Upper lobe of left lung (tissue), 6 donors: ENCODE measurements around the gene KASH5. TPM values are rescaled to one million over a fixed set of nuclear protein-coding genes. Genes with fewer than 3 reads are reported as not detected.

ENCODE experiments used
- ATAC-seq, 2 donors: fragments of 200-7000 bp; cut with Tn5 transposase; one replicate each; pipeline ENCODE4 v1.9.1; 2022; ENCODE audit warnings: mild to moderate bottlenecking in 2 of 2, moderate library complexity in 2 of 2; ENCODE audit not compliant: low FRiP score in 2 of 2
- DNase-seq, 2 donors: peaks; one replicate each; pipeline ENCODE4 v3.0.0-alpha.2; 2019 to 2020
- H3K27ac ChIP-seq, 4 donors: fragments of 200-600 bp; sonication (generic); one replicate each; pipeline ENCODE4 v1.5.1; 2016 to 2019
- H3K27me3 ChIP-seq, 4 donors: fragments of 200-600 bp; sonication (generic); one replicate each; pipeline ENCODE4 v1.5.1; 2017 to 2019
- H3K36me3 ChIP-seq, 4 donors: fragments of 200-600 bp; sonication (generic); one replicate each; pipeline ENCODE4 v1.5.1; 2016 to 2019
- H3K4me1 ChIP-seq, 4 donors: fragments of 200-600 bp; sonication (generic); one replicate each; pipeline ENCODE4 v1.5.1; 2018 to 2019
- H3K4me3 ChIP-seq, 4 donors: fragments of 200-600 bp; sonication (generic); one replicate each; pipeline ENCODE4 v1.5.1; 2017 to 2019; ENCODE audit warnings: mild to moderate bottlenecking in 2 of 4, moderate library complexity in 1 of 4
- H3K9me3 ChIP-seq, 4 donors: fragments of 200-600 bp; sonication (generic); one replicate each; pipeline ENCODE4 v1.5.1; 2018 to 2019
- CTCF ChIP-seq, 6 experiments: fragments of 450-650 bp in 4 of 6; fragments of 200-600 bp in 2 of 6; sonication (generic) in 2 of 6; IDR thresholded peaks; one replicate each; pipeline ENCODE4 v1.5.1; 2016 to 2019; ENCODE audit warnings: antibody characterized with exemption in 6 of 6
- EP300 ChIP-seq, 4 donors: sonication (generic); formaldehyde crosslinking; IDR thresholded peaks; one replicate each; pipeline ENCODE4 v1.5.1; 2017; ENCODE audit warnings: antibody characterized with exemption in 4 of 4, control low read depth in 2 of 4
- POLR2A ChIP-seq, 4 donors: fragments of 450-650 bp; IDR thresholded peaks; one replicate each; pipeline ENCODE4 v1.5.1; 2016 to 2017; ENCODE audit warnings: antibody characterized with exemption in 4 of 4, mild to moderate bottlenecking in 2 of 4
- POLR2AphosphoS5 ChIP-seq, 2 donors: sonication (generic); formaldehyde crosslinking; IDR thresholded peaks; one replicate each; pipeline ENCODE4 v1.5.1; 2017; ENCODE audit warnings: antibody characterized with exemption in 2 of 2
- WGBS, 2 donors: methylation state at CpG; one replicate each; pipeline ENCODE4 v1.1.5; 2017 to 2018; 5-methylcytosine and 5-hydroxymethylcytosine counted together
- total RNA-seq, 6 donors: library from RNA; depleted of rRNA in 4 of 6; stranded (reverse); fragments of >200 nt in 4 of 6; gene quantifications; one replicate each; pipeline versions ENCODE4 v1.1.0 to v1.2.1, GENCODE V29; 2016 to 2021
- donor health status: DM: no; HTN: no; CAD: no; lungs with moderate emphysema.
- donor health status: DM: no; HTN: yes; CAD: no; lungs with severe emphysema.

The KASH5 gene
- total RNA-seq, 6 donors from 2014 or later = 0.61 to 6.9 (median 1.6) TPM; not detected in 2

- Histone ChIP-seq H3K27me3 (no peaks in the 10 kb centered on the region), H3K27ac (no peak overlapping the region), H3K4me1 (peaks cover 0 to 18% (median 9%) of the 10 kb centered on the region in 4 donors), H3K9me3 (no peaks in the 10 kb centered on the region), H3K4me3 (no peak overlapping the region), H3K36me3 (peaks cover 0 to 49% (median 33%) of the 10 kb centered on the region in 4 donors)
- TF ChIP-seq EP300 (IDR thresholded peaks at IDR 0.05) (no peak), CTCF (IDR thresholded peaks at IDR 0.05) (no peak), POLR2AphosphoS5 (IDR thresholded peaks at IDR 0.05) (no peak), POLR2A (IDR thresholded peaks at IDR 0.05) (no peak)
- ATAC-seq (no peak), DNase-seq (no peak)
- WGBS, 2 donors = 92% methylated on average over 3 of the region's 3 CpGs; no CpG with 5 or more reads in 1 of the 2 donors
Measured at GRCh38 chr19:49465371-49465770, 77.3 kb downstream of the KASH5 start.

Other genes with a start within 250 kb of the KASH5 start
- gene HRC, start 232.9 kb upstream of the KASH5 start, total RNA-seq = 1 to 10 TPM in 3 of 6 donors, under 1 TPM in 2, not detected in 1; 0.61 to 2.1 (median 1.2) TPM
- 100 to 1,000 TPM in 1 of 6 donors, 10 to 100 TPM in 5; 23.9 to 120 (median 49.3) TPM for gene TRPM4, start 230.5 kb upstream of the KASH5 start, total RNA-seq
- gene SLC6A16, start 63.1 kb upstream of the KASH5 start, total RNA-seq = 1 to 10 TPM in 5 of 6 donors, under 1 TPM in 1; 0.44 to 4.2 (median 2.0) TPM
- 100 to 1,000 TPM in 4 of 6 donors, 10 to 100 TPM in 2; 63.5 to 156 (median 123) TPM for gene CD37, start 52.8 kb upstream of the KASH5 start, total RNA-seq
- gene TEAD2, start 25.8 kb upstream of the KASH5 start, total RNA-seq = 10 to 100 TPM; 13.6 to 38.0 (median 20.5) TPM
- under 1 TPM in 3 of 6 donors, not detected in 3; 0.40 to 0.69 (median 0.61) TPM for gene DKKL1, start 24.4 kb upstream of the KASH5 start, total RNA-seq
- not detected for gene PTH2, start 35.2 kb downstream of the KASH5 start, total RNA-seq
- not detected for gene GFY, start 37.1 kb downstream of the KASH5 start, total RNA-seq
- 1 to 10 TPM in 2 of 6 donors, under 1 TPM in 3, not detected in 1; 0.37 to 2.1 (median 0.78) TPM for gene SLC17A7, start 53.3 kb downstream of the KASH5 start, total RNA-seq
- gene PIH1D1, start 63.6 kb downstream of the KASH5 start, total RNA-seq = 100 to 1,000 TPM in 1 of 6 donors, 10 to 100 TPM in 5; 59.5 to 120 (median 72.8) TPM
- gene ALDH16A1, start 65.0 kb downstream of the KASH5 start, total RNA-seq = 100 to 1,000 TPM in 1 of 6 donors, 10 to 100 TPM in 5; 26.3 to 111 (median 48.2) TPM
- gene FLT3LG, start 86.0 kb downstream of the KASH5 start, total RNA-seq = 10 to 100 TPM in 3 of 6 donors, 1 to 10 TPM in 3; 4.3 to 19.9 (median 9.9) TPM
- 1,000 to 10,000 TPM in 4 of 6 donors, 100 to 1,000 TPM in 2; 974 to 2,595 (median 1,696) TPM for gene RPL13A, start 99.4 kb downstream of the KASH5 start, total RNA-seq
- 1,000 to 10,000 TPM; 1,447 to 3,855 (median 1,708) TPM for gene RPS11, start 108.2 kb downstream of the KASH5 start, total RNA-seq
- 100 to 1,000 TPM; 175 to 466 (median 328) TPM for gene FCGRT, start 124.4 kb downstream of the KASH5 start, total RNA-seq
- 10 to 100 TPM in 5 of 6 donors, 1 to 10 TPM in 1; 5.9 to 82.8 (median 26.6) TPM for gene RCN3, start 139.8 kb downstream of the KASH5 start, total RNA-seq
- gene NOSIP, start 192.3 kb downstream of the KASH5 start, total RNA-seq = 10 to 100 TPM; 30.3 to 72.3 (median 57.9) TPM
- 10 to 100 TPM in 1 of 6 donors, 1 to 10 TPM in 5; 3.8 to 10.0 (median 7.1) TPM for gene PRRG2, start 193.1 kb downstream of the KASH5 start, total RNA-seq
- gene PRR12, start 202.9 kb downstream of the KASH5 start, total RNA-seq = 10 to 100 TPM; 12.6 to 51.9 (median 33.7) TPM